HCT116 (cell line): Measurements from ENCODE around the gene LDLRAD4. TPM values are rescaled to one million over a fixed set of nuclear protein-coding genes. Genes with fewer than 3 reads are reported as not detected.
"Not testable (repeated sequence)": the region's sequence is repeated elsewhere in the genome, so short reads cannot be mapped to it uniquely, and the experiment has no call there.

ENCODE experiments used
- ATAC-seq: fragments of 200-7000 bp; cut with Tn5 transposase; 2 replicates; pipeline ENCODE4 v1.9.1; 2020; ENCODE audit warnings: mild to moderate bottlenecking, moderate library complexity
- BruUV-seq: library from RNA; stranded (reverse); fragments of 400-500 nt; replicated peaks from 2 replicates; lab custom pipeline; 2021; lab: Mats Ljungman, UMichigan
- CTCF ChIA-PET: fragments of 300-600 bp; sonication (Branson Sonifier 250); formaldehyde crosslinking; loops from one replicate; lab custom pipeline; 2021; ENCODE audit warnings: antibody characterized with exemption; lab: Charles Lee
- POLR2A ChIA-PET: fragments of 300-600, 350-600 bp; sonication (Branson Sonifier 250); formaldehyde crosslinking; loops from one replicate; lab custom pipeline; 2021; ENCODE audit warnings: antibody characterized with exemption; lab: Charles Lee
- RAD21 ChIA-PET, 2 experiments: fragments of 300-600 bp; sonication (Branson Sonifier 250); formaldehyde crosslinking; loops; one replicate each; lab custom pipeline; 2023; ENCODE audit warnings: low total read pairs in 2 of 2; ENCODE audit not compliant: uncharacterized antibody in 2 of 2, unreplicated experiment in 2 of 2, low non-redundant PET in 1 of 2; lab: Charles Lee
- DNase-seq: peaks from one replicate; pipeline ENCODE4 v3.0.0-alpha.2; 2010; ENCODE audit warnings: low read depth, low spot score
- H2AFZ ChIP-seq: fragments of 200-600 bp; shearing (Covaris generic), sonication (generic); 2 replicates; pipeline ENCODE4 v1.6.1; 2017; ENCODE audit warnings: low read depth, mixed run types, mixed read lengths, antibody characterized with exemption, low read length; ENCODE audit not compliant: poor library complexity, severe bottlenecking
- H3K27ac ChIP-seq: 2 replicates; pipeline ENCODE4 v1.5.1; 2012; ENCODE audit warnings: low read depth, low read length
- H3K27me3 ChIP-seq: fragments of 200-600 bp; sonication (generic); 2 replicates; pipeline ENCODE4 v1.6.1; 2016; ENCODE audit warnings: mixed run types, low read length, mixed read lengths; ENCODE audit not compliant: insufficient read depth
- H3K36me3 ChIP-seq, 2 experiments: fragments of 200-500 bp in 1 of 2; fragments of 200-600 bp in 1 of 2; sonication (Bioruptor generic) in 1 of 2; sonication (generic) in 1 of 2; 2 replicates each; pipeline versions ENCODE4 v1.5.1 to v1.6.1; 2014 to 2016; ENCODE audit warnings: low read length in 2 of 2, inconsistent platforms in 1 of 2, mixed read lengths in 1 of 2, mixed run types in 1 of 2; ENCODE audit not compliant: insufficient read depth in 2 of 2, control insufficient read depth in 1 of 2
- H3K4me1 ChIP-seq, 2 experiments: fragments of 200-600 bp in 1 of 2; sonication (generic) in 1 of 2; 2 replicates each; pipeline versions ENCODE4 v1.5.1 to v1.6.1; 2012 to 2017; ENCODE audit warnings: low read length in 2 of 2, inconsistent platforms in 1 of 2, mild to moderate bottlenecking in 1 of 2, mixed read lengths in 1 of 2, mixed run types in 1 of 2, moderate library complexity in 1 of 2; ENCODE audit not compliant: insufficient read depth in 2 of 2, control insufficient read depth in 1 of 2
- H3K4me2 ChIP-seq: fragments of 200-600 bp; sonication (generic); 2 replicates; pipeline ENCODE4 v1.6.1; 2017; ENCODE audit warnings: mixed run types, low read length, mixed read lengths
- H3K4me3 ChIP-seq, 2 experiments: fragments of 200-600 bp in 1 of 2; sonication (generic) in 1 of 2; replicated peaks in 1 of 2; 2 replicates each; pipeline ENCODE4 v1.5.1; 2011 to 2016; ENCODE audit warnings: low read length in 2 of 2, control low read depth in 1 of 2, low read depth in 1 of 2, mild to moderate bottlenecking in 1 of 2, mixed read lengths in 1 of 2, mixed run types in 1 of 2
- H3K79me2 ChIP-seq: fragments of 200-600 bp; sonication (generic); 2 replicates; pipeline ENCODE4 v1.6.1; 2017; ENCODE audit warnings: mild to moderate bottlenecking, mixed run types, low read length, moderate library complexity, mixed read lengths; ENCODE audit not compliant: insufficient read depth
- H3K9ac ChIP-seq: fragments of 200-600 bp; sonication (generic); 2 replicates; pipeline ENCODE4 v1.6.1; 2016; ENCODE audit warnings: low read length, mixed read lengths
- H3K9me2 ChIP-seq: fragments of 200-600 bp; sonication (generic), shearing (Covaris generic); 2 replicates; pipeline ENCODE4 v1.6.1; 2017; ENCODE audit warnings: mixed run types, mild to moderate bottlenecking, moderate library complexity; ENCODE audit not compliant: insufficient read depth
- H3K9me3 ChIP-seq, 2 experiments: fragments of 200-500 bp in 1 of 2; fragments of 200-600 bp in 1 of 2; sonication (Bioruptor generic) in 1 of 2; sonication (generic) in 1 of 2; 2 replicates each; pipeline ENCODE4 v1.6.1; 2014 to 2017; ENCODE audit warnings: low read length in 2 of 2, mixed read lengths in 2 of 2, inconsistent platforms in 1 of 2, low read depth in 1 of 2, mild to moderate bottlenecking in 1 of 2, mixed run types in 1 of 2, moderate library complexity in 1 of 2; ENCODE audit not compliant: control insufficient read depth in 1 of 2, insufficient read depth in 1 of 2
- H4K20me1 ChIP-seq: fragments of 200-600 bp; sonication (generic), shearing (Covaris generic); 2 replicates; pipeline ENCODE4 v1.6.1; 2017; ENCODE audit warnings: mixed run types, mild to moderate bottlenecking, moderate library complexity; ENCODE audit not compliant: insufficient read depth
- CEBPB ChIP-seq: IDR thresholded peaks from 2 replicates; pipeline ENCODE4 v1.6.1; 2012; ENCODE audit warnings: low read depth
- JUND ChIP-seq: IDR thresholded peaks from 2 replicates; pipeline ENCODE4 v1.6.1; 2012
- POLR2A ChIP-seq: IDR thresholded peaks from 2 replicates; pipeline ENCODE4 v1.7.0; 2011; ENCODE audit warnings: borderline replicate concordance; ENCODE audit not compliant: insufficient read depth, insufficient read length; ENCODE audit errors: extremely low read depth
- RAD21 ChIP-seq: IDR thresholded peaks from 2 replicates; pipeline ENCODE4 v1.6.1; 2012; ENCODE audit warnings: low read depth, mild to moderate bottlenecking
- YY1 ChIP-seq: IDR thresholded peaks from 2 replicates; pipeline ENCODE4 v1.6.1; 2011; ENCODE audit warnings: low read length, low read depth, moderate library complexity, mild to moderate bottlenecking; ENCODE audit not compliant: insufficient replicate concordance; ENCODE audit errors: extremely low read depth
- intact Hi-C: fragments of 100-400 bp; cut with micrococcal nuclease; formaldehyde crosslinking; loops from 2 replicates; pipeline ENCODE4 v1.10.0; 2022
- total RNA-seq: library from RNA; stranded (reverse); gene quantifications from one replicate; pipeline ENCODE4 v1.2.1, GENCODE V29; 2021; ENCODE audit not compliant: unreplicated experiment

Gene LDLRAD4
- total RNA-seq, 1 experiment from 2014 or later, result 1.2 TPM

DNA sequence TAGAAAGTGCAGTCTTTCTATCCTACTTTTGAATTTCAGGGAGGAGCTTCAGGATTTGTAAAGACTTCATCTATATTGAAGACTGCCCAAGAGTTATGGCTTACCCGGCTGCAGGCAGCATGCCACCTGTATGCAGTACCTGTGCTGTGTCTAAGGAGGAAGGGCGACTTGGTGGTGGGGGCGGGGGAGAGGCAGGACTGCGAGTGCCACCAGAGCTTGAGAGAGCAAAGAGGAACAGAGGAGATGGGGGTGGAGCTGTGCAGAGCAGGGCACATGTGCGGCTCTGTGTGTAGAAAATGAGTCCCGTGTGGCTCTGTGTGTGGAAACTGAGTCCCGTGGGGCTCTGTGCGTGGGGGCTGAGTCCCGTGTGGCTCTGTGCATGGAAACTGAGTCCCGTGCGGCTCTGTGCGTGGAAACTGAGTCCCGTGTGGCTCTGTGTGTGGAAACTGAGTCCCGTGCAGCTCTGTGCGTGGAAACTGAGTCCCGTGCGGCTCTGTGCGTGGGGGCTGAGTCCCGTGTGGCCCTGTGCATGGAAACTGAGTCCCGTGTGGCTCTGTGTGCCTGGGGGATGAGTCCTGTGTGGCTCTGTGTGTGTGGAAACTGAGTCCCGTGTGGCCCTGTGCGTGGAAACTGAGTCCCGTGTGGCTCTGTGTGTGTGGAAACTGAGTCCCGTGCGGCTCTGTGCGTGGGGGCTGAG lies 43.2 kb downstream of the LDLRAD4 start:
- no peak overlapping the region for H3K27ac ChIP-seq
- H3K36me3 ChIP-seq, result no peaks in the 10 kb centered on the region
- H3K27me3 ChIP-seq, result peaks cover 26% of the 10 kb centered on the region
- H3K9ac ChIP-seq, result no peak overlapping the region
- ChIA-PET RAD21 (no interaction called here), POLR2A (no interaction called here)
- no peak overlapping the region for H3K4me3 ChIP-seq
- no TSS peak for BruUV-seq
- H3K79me2 ChIP-seq, result no peaks in the 10 kb centered on the region
- no peaks in the 10 kb centered on the region for H4K20me1 ChIP-seq
- no peaks in the 10 kb centered on the region for H3K4me1 ChIP-seq
- H3K4me2 ChIP-seq, result no peak overlapping the region
- no peaks in the 10 kb centered on the region for H3K9me3 ChIP-seq
- no peak for DNase-seq
- no peak overlapping the region for H2AFZ ChIP-seq
- TF ChIP-seq YY1 (no peak), RAD21 (no peak), CEBPB (no peak), POLR2A (no peak), JUND (no peak)
- TF ChIP-seq, all 23 proteins: peak for 0
- CTCF ChIA-PET, result no interaction called here
- H3K9me2 ChIP-seq, result no peaks in the 10 kb centered on the region
- ATAC-seq, result no peak
- intact Hi-C loops, result loop anchor here (10.0 kb wide), 1 partner anchor 53 kb away; no protein-coding TSS in a partner anchor

DNA sequence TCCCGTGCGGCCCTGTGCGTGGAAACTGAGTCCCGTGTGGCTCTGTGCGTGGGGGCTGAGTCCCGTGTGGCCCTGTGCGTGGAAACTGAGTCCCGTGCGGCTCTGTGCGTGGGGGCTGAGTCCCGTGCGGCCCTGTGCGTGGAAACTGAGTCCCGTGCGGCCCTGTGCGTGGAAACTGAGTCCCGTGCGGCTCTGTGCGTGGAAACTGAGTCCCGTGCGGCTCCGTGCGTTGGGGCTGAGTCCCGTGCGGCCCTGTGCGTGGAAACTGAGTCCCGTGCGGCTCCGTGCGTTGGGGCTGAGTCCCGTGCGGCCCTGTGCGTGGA lies 43.8 kb downstream of the LDLRAD4 start:
- H3K4me1 ChIP-seq, BruUV-seq, H3K4me3 ChIP-seq, H2AFZ ChIP-seq, H3K27ac ChIP-seq, H4K20me1 ChIP-seq, CTCF ChIA-PET, POLR2A ChIA-PET, H3K4me2 ChIP-seq, DNase-seq, H3K79me2 ChIP-seq, H3K9me3 ChIP-seq, H3K9ac ChIP-seq, H3K9me2 ChIP-seq, RAD21 ChIA-PET, H3K36me3 ChIP-seq, ATAC-seq: not testable (repeated sequence)
- intact Hi-C loops, result loop anchor here (10.0 kb wide), 1 partner anchor 52 kb away; no protein-coding TSS in a partner anchor
- H3K27me3 ChIP-seq, result peaks cover 26% of the 10 kb centered on the region
